ENCODE measurements around the gene ANKRD10. TPM values are rescaled to one million over a fixed set of nuclear protein-coding genes. Genes with fewer than 3 reads are reported as not detected.

The ANKRD10 gene
- total RNA-seq, 4 donors from 2014 or later, result 19.3 to 62.9 (median 29.4) TPM

GRCh38 chr13:110923086-110923485 is 8.2 kb upstream of the ANKRD10 start:
- no peak for TF ChIP-seq POLR2A (IDR thresholded peaks at IDR 0.05)
- no peak for TF ChIP-seq CTCF (IDR thresholded peaks at IDR 0.05)
- no peaks in the 10 kb centered on the region for H3K36me3 ChIP-seq
- H3K9me3 ChIP-seq, result no peaks in the 10 kb centered on the region
- intact Hi-C loops (cut with DNase I), result no loop called here
- no peak overlapping the region for H3K27ac ChIP-seq
- no peaks in the 10 kb centered on the region for H3K4me1 ChIP-seq
- 35 to 54% methylated on average over 7 of the region's 7 CpGs for WGBS, 2 donors
- DNase-seq, result no peak
- H3K27me3 ChIP-seq, result peaks cover 0 to 39% (median 2%) of the 10 kb centered on the region in 4 donors
- no peak overlapping the region for H3K4me3 ChIP-seq

- no peaks in the 10 kb centered on the region for H3K4me1 ChIP-seq
- intact Hi-C loops (cut with DNase I), result no loop called here
- H3K9me3 ChIP-seq, result no peaks in the 10 kb centered on the region
- 46 to 58% methylated on average over 4 to 8 of the region's 8 CpGs for WGBS, 2 donors
- TF ChIP-seq POLR2A (IDR thresholded peaks at IDR 0.05), result no peak
- TF ChIP-seq CTCF (IDR thresholded peaks at IDR 0.05), result no peak
- no peak overlapping the region for H3K4me3 ChIP-seq
- DNase-seq, result no peak
- H3K27ac ChIP-seq, result no peak overlapping the region
- no peaks in the 10 kb centered on the region for H3K36me3 ChIP-seq
- peaks cover 0 to 38% (median 2%) of the 10 kb centered on the region in 4 donors for H3K27me3 ChIP-seq
These were observed 7.6 kb upstream of the ANKRD10 start for GRCh38 chr13:110922506-110922905.

DNA sequence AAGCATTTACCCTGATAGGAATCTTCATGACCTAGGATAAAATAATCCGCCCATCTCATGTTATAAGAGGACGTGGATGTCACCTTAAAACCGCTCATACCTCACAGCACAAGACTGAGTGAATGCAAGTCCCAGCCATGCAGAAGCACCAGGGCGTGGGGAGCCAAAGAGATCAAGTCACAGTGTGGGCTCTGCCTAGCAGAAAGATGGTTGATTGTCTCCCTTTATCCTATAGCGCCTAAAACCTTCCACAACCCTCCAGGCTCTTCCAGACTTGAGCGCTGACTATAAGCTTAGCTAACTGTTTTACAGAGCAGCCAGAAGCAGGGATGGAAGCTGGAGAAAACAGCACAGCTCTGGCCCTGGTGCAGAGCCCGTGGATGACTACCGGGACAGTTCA is 6.8 kb upstream of the ANKRD10 start:
- no peak for DNase-seq
- Histone ChIP-seq H3K27ac (no peak overlapping the region), H3K4me3 (no peak overlapping the region), H3K27me3 (peaks cover 0 to 33% (median 2%) of the 10 kb centered on the region in 4 donors), H3K9me3 (no peaks in the 10 kb centered on the region), H3K4me1 (peaks cover 0 to 5% (median 0%) of the 10 kb centered on the region in 3 donors), H3K36me3 (no peaks in the 10 kb centered on the region)
- 82 to 83% methylated on average over 8 of the region's 8 CpGs for WGBS, 2 donors
- TF ChIP-seq CTCF (IDR thresholded peaks at IDR 0.05), result no peak
- no peak for TF ChIP-seq POLR2A (IDR thresholded peaks at IDR 0.05)
- intact Hi-C loops (cut with DNase I), result no loop called here

DNA sequence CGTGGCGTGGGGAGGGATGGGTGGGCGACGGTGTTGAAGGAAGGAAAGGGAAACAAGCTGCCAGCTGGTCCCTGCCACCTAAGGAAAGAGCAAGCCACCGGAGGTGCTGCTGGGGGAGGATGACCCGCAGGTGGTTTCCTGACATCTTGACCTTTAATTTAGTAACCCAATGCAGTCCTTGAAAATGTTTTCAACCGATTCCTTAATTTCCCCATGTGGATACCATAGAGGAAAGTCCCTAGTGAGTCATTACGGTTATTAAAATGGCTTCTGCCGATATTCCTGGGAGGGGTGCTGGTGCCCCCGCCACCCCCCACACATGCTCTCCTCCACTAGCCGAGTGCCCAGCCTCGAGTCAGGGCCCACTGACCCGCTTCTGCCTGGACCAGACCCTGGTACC is 6.3 kb upstream of the ANKRD10 start:
- no peaks in the 10 kb centered on the region for H3K36me3 ChIP-seq
- H3K4me3 ChIP-seq, result no peak overlapping the region
- peaks cover 0 to 33% (median 2%) of the 10 kb centered on the region in 4 donors for H3K27me3 ChIP-seq
- intact Hi-C loops (cut with DNase I), result no loop called here
- 62 to 65% methylated on average over 12 to 13 of the region's 13 CpGs for WGBS, 2 donors
- H3K9me3 ChIP-seq, result no peaks in the 10 kb centered on the region
- no peak for DNase-seq
- peaks cover 0 to 10% (median 0%) of the 10 kb centered on the region in 3 donors for H3K4me1 ChIP-seq
- H3K27ac ChIP-seq, result no peak overlapping the region
- TF ChIP-seq CTCF (IDR thresholded peaks at IDR 0.05) (no peak), POLR2A (IDR thresholded peaks at IDR 0.05) (no peak)

- Histone ChIP-seq H3K9me3 (no peaks in the 10 kb centered on the region), H3K4me3 (no peak overlapping the region), H3K36me3 (no peaks in the 10 kb centered on the region), H3K4me1 (peaks cover 0 to 18% (median 0%) of the 10 kb centered on the region in 3 donors), H3K27ac (no peak overlapping the region), H3K27me3 (peaks cover 0 to 33% (median 2%) of the 10 kb centered on the region in 4 donors)
- intact Hi-C loops (cut with DNase I), result no loop called here
- no peak for DNase-seq
- TF ChIP-seq CTCF (IDR thresholded peaks at IDR 0.05) (no peak), POLR2A (IDR thresholded peaks at IDR 0.05) (no peak)
- 36 to 73% methylated on average over 2 to 4 of the region's 5 CpGs for WGBS, 2 donors
These were observed 5.2 kb upstream of the ANKRD10 start for GRCh38 chr13:110920038-110920437.
